CD4-positive, alpha-beta T cell treated with Interleukin-12 subunit alpha and Interleukin-12 subunit beta, for 1 hour (primary cell): ENCODE data around the gene SELENOP.
A peak's percentile ranks its signal among the peaks of the same experiment; 100 is the strongest.

Experiments
- DNase-seq: peaks from one replicate; pipeline ENCODE4 v3.0.0-alpha.2; 2020

Gene SELENOP

DNA sequence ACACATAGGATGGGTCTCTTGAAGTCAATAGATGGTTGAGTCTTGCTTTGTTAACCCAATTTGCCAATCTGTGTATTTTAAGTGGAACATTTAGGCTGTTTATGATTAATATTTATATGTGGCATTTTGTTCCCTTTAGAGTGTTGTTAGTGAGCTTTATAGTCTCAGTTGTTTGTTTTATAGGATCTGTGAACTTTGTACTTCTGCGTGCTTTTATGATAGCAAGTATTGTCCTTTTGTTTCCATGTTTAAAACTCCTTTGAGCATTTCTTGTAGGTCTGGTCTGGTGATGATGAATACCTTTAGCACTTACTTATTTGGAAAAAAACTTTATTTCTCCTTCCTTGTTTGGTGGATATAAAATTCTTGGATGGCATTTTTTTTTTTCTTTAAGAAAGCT lies 23.8 kb downstream of the SELENOP start:
- DNase-seq, result no peak

DNA sequence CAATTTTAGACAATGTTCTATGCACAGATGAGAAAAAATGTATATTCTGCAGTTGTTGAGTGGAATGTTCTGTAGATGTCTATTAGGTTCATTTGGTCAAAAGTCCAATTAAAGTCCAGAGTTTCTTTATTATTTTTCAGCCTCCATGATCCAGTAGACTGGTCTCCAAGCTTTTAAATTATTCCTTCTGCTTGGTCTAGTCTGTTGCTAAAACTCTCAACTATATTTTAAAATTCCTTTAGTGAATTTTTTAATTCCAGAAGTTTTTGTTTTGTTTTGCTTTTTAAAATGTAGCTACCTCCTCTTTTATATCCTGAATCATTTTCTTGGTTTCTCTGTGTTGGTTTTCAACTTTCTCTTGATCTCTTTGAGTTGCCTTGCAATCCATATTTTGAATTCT lies 24.6 kb downstream of the SELENOP start:
- no peak for DNase-seq

DNA sequence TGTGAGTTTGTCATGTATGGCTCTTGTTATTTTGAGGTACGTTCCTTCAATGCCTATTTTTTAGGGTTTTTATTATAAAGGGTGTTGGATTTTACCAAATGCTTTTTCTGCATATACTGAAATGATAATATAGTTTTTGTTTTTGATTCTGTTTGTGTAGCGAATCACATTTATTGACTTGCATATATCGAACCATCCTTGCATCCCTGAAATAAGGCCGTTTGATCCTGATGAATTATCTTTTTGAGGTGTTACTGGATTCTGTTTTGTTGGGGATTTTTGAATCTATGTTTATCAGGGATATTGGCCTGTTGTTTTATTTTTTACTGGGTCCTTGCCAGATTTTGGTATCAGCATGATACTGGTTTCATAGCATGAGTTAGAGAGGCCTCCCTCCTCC lies 25.9 kb downstream of the SELENOP start:
- DNase-seq, result no peak

DNA sequence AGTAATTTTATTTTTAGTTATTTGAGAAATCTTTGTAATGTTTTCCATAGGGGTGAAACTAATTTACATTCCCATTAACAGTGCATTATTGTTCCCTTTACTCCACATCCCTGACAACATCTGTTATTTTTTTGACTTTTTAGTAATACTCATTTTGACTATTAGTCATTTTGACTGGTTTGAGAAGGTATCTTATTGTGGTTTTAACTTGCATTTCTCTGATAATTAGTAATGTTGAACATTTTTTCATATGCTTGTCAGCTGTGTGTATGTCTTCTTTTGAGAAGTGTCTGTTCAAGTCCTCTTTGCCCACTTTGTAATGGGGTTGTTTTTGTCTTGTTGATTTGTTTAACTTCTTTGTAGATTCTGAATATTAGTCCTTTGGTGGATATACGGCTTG lies 27.6 kb downstream of the SELENOP start:
- DNase-seq, result no peak

DNA sequence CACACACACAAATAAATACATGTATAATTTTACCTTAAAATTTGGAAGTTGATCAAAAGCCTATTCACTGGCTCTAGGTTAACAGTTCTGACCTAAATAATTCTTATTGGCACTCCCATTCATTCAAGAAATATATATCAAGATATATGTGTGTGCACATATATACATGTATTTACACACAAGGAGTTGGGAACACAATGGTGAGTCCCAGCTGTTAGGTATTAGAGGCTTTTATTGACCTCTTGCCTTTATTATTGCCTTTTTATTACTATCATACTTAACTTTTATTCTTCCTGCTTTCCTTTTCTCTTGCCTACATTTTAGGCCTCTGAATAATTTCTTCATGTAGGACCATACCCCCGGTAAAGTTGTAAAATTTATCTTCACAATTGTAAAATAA lies 30.1 kb downstream of the SELENOP start:
- no peak for DNase-seq

DNA sequence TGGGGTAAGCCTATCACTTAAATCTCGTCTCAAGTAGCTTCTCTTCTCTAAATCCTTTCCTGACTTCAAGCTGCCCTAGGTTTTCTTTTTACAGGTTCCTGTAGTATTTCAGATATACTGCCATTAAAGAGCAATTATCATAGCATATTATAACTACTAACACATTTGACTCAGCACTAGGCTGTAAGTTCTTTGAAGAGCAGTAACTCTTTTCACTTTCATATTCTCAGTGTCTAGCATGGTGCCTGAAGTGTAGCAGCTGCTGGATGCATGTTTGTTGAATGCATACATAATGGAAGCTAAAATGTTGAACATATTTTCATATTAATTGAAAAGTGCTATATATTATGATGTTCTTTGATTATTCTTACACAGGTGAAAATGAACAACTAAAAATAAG lies 32.6 kb downstream of the SELENOP start:
- DNase-seq, result no peak

DNA sequence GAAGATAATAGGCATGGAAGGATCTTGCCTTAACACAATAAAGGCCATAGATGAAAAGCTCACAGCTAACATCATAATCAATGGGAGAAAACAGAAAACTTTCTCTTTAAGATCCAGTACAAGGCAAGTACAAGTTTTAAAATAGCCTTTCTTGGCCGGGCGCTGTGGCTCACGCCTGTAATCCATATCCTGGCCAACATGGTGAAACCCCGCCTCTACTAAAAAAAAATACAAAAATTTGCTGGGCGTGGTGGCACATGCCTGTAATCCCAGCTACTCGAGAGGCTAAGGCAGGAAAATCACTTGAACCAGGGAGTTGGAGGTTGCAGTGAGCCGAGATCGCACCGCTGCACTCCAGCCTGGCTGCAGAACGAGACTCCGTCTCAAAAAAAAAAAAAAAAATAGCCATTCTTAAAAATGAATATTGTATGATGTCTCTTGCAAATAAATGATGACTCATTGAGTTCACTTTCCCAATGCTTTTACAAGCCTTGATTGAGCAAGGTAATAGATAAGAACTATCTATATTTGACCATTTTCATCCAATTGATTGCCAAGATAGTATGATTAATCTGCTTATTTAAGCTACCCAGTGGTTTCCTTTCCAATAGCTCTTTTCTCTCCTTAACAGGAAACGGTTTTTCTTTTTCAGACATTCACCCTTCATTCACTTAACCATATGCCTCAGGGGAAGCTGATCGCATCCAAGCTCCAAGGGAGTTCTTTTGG lies 39.3 kb downstream of the SELENOP start:
- no peak for DNase-seq

DNA sequence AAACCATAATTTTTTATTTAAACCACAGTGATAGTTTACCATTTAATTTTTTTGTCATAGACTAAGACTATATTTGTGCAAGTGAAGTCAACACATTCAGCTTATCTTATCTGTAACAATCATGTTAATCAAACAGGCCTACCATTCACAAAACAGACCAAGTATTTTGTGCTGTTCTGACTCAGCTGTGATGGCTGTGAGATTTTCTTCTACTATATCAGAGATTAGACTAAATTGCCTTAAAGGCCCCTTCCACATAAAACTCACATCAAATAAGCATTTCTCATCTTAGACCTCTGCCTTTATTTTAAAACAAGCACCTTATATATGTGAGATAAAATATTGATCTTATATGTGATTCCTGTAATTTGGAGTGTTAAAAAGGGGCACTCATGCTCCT lies 41.7 kb downstream of the SELENOP start:
- no peak for DNase-seq

DNA sequence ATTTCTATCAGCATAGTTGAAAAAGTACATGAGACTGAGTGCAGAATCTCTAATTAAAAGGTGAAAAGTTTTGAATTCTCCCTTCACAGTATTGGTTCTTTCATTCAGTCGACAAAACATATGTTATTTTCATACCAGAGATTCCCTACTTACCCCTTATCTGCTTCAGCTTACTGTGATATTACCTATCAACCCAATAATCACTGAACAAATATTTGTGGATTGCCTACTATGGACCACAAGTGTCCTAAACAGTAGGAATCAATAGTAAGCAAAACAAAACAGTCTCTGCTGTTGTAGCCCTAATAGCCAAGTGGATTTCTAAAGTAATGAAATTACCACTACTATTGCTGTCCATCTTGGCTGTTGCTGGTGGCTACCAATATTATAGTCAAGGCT lies 43.6 kb downstream of the SELENOP start:
- no peak for DNase-seq

DNA sequence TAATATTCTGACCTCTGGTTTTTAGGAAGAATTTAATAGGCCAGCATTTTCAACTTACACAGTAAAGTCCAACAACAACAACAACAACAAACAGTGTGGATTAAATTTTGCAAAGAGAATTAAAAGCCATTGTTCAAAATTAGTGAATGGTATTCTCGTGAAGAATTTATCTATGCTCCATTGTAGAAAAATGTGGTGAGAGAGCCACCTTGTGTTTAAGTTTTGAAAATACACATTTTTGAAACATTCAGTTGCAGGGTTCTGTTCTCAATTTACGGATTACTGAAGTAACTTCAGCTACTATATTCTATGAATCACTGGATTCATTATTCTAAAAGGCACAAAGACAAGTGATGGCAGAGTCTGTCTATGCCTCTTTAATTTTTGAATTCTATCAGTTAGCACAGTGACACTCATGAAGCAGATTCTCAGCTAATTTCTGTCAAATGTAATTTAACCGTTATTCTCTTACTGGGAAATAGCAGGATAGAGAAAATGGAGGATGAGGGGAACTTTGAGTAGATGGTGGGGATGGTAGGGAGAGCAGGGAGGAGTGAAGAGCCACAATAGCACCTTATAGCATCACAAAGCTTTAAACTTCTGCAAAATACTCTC lies 44.1 kb downstream of the SELENOP start:
- peak; percentile 41 for DNase-seq

DNA sequence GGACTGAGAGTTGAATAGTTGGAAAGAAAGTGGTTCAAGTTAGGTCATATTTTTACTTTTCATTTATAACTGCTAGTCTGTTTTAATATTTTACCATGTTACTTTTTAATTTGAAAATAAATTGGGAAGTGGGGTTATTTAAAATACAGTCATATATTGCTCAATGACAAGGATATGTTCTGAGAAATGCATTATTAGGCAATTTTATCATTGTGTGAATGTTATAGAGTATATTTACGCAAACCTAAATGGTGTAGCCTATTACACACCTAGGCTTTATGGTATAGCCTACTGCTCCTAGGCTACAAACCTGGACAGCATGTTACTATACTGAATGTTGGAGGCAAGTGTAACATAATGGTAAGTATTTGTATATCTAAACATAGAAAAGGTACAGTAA lies 49.9 kb downstream of the SELENOP start:
- DNase-seq, result no peak

DNA sequence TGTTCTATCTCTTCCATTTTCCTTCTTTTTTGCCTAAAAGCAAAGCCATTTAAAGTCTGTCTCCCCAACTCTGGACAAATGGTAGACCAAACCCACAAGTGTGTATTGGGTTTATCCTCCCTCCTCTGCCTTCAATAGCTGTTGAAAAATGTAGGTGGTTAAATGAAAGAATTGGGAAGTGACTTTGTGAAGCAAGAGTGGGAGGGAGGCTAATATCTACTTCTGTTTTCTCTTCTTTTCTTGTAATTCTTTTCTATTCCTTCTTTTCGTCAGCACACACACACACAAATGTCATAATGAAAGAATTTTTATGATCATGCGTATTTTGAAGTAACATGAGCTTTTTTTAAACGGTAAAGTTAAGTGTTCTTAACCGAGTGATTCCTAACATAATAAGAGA lies 51.3 kb downstream of the SELENOP start:
- no peak for DNase-seq

DNA sequence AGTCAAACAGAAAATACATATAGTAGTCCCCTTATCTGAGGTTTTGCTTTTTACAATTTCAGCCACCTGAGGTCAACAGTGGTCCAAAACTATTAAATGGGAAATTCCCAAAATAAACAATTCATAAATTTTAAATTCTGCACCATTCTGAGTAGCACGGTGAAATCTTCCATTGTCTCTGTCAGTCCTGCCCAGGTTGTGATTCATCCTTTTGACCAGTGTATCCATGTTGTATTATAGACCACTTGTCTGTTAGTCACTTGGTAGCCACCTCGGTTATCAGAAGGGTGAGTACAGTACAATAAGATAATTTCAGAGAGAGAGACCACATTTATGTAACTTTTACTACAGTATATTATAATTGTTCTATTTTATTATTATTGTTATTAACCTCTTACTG lies 52.2 kb downstream of the SELENOP start:
- no peak for DNase-seq

DNA sequence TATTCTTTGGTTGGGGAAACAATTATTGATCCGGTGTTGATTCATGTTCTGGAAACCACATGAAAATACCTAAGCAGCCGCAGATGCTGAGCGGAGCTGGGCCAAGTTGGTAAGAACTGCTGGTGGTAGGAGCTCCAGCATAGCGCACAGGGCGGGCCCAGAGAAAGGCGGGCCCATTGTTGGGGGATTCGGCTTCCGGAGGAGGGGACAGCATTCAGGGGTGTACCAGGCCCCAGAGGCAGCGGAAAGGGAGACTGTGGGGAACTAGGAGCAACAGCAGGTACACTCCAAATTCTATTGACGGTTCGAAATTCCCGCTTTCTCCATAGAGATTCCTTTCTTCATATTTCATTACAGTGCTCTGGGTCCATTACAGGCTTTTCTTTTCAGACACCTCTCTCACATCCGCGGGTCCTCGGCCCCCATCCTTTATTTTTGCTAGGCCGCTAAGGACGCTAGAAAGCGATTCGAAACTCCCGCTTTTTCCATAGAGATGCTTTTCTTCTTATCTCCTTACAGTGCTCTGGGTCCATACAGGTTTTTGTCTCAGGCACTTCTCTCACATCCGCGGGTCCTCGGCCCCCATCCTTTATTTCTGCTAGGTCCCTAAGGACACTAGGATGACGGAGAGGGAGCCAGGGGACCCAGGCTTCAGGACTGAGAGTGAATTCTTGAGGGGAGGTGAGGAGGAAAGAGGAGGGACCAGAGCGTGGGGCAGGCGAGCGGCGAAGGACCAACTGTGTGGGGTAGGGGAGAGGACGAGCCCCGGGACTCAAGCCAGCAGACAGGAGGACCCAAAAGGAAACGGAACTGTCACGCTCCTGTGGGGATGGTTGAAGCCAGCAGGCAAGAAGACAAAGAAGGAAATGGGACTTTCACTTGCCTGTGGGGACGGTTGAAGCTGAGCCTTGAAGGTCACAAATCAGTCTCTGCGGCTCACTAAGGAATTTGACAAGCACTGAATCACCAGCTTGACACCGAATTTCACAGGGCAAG lies 54.8 kb downstream of the SELENOP start, which contains the start of gene CCDC152:
Gene CCDC152 (plus strand): TSS at position 213 of the 996 bp plus-strand sequence. CDS start 2,304 bp downstream, outside the sequence.
- DNase-seq, result peak; percentile 56

DNA sequence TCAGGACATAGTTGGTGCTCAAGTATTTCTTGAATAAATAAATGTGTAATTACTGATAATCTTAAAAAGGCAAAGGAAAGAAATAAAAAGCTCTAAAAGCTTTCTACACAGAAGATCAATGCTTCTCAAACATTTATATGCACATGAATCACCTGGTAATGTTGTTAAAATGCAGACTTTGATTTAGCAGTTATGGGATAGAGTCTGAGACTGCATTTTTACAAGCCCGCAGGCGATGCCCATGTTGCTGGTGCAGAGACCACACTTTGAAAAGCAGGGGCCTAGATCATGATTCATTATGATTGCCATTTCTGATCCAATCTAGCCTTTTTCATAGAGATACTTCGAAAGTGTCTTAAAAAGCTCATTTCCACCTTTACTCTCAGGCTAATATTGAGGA lies 58.6 kb downstream of the SELENOP start:
- DNase-seq, result no peak

DNA sequence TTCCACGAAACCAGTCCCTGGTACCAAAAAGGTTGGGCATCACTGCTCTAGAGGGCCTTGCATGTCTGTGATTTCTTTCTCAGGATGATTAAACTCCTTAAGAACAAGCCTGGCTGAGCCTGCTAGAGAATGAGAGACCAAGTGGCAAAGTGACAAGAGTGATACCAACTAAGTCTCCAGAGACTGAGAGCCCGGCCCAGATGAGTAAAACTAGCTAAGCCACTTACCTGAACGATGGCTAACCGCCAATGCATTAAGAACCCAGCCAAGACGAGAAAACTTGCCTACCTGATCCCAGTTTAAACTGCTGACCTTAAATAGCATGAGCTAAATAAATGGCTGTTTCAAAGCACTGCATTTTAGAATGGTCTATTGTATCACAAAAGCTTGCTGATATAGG lies 60.6 kb downstream of the SELENOP start:
- DNase-seq, result no peak

DNA sequence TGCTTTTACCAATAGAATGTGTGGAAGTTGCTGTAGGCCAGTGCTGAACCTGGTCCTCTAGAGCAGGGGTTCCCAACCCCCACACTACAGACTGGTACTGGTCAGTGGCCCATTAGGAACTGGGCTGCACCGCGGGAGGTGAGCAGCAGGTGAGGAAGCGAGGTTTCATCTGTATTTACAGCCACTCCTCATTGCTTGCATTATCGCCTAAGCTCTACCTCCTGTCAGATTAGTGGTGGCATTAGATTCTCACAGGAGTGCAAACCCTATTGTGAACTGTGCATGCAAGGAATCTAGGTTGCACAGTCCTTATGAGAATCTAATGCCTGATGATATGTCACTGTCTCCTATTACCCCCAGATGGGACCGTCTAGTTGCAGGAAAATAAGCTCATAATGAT lies 61.2 kb downstream of the SELENOP start:
- no peak for DNase-seq
